ENCODE measurements around the gene IFI16. TPM values are rescaled to one million over a fixed set of nuclear protein-coding genes. Genes with fewer than 3 reads are reported as not detected.

The IFI16 gene
- total RNA-seq, 1 experiment from 2014 or later = 2.9 TPM

- Mint-ChIP-seq H3K4me3 (no peak overlapping the region), H3K9me3 (no peaks in the 10 kb centered on the region), H3K27me3 (ENCODE audit: low read depth) (peaks cover 6% of the 10 kb centered on the region; the same call in 1 of the 2 replicates), H3K27ac (no peak overlapping the region), H3K36me3 (ENCODE audit: insufficient read depth in 1 of 3, low read depth in 3 of 3) (no peaks in the 10 kb centered on the region), H3K4me1 (peaks cover 6 to 12% of the 10 kb centered on the region in 2 experiments; a peak in 3 of 4 replicates)
- Histone ChIP-seq H3T11ph (ENCODE audit: low read length) (no peak overlapping the region), H3K27me3 (ENCODE audit: insufficient read depth, low read length) (no peaks in the 10 kb centered on the region), H3K9ac (ENCODE audit: extremely low read depth, insufficient read length, low read length) (no peak overlapping the region), H3K4ac (ENCODE audit: low read depth, low read length) (no peak overlapping the region), H3K4me1 (ENCODE audit: insufficient read depth, low read length) (no peaks in the 10 kb centered on the region), H3K23ac (ENCODE audit: insufficient read length, low read depth, low read length) (no peak overlapping the region), H2BK120ac (ENCODE audit: low read depth, low read length, poor library complexity, severe bottlenecking) (no peak overlapping the region), H3K79me1 (ENCODE audit: insufficient read depth, low read depth, low read length, poor library complexity, severe bottlenecking) (no peaks in the 10 kb centered on the region), H4K8ac (replicated peaks; ENCODE audit: insufficient read length, low read depth, low read length) (no peak overlapping the region), H3K9me3 (ENCODE audit: control insufficient read depth, low read depth, low read length) (no peaks in the 10 kb centered on the region), H4K91ac (ENCODE audit: insufficient read length, low read depth, low read length) (no peak overlapping the region), H2BK15ac (ENCODE audit: low read depth, low read length) (no peak overlapping the region), H3K79me2 (ENCODE audit: insufficient read depth, low read length) (no peaks in the 10 kb centered on the region), H3K56ac (ENCODE audit: insufficient read length, low read depth, low read length) (no peak overlapping the region), H3K23me2 (ENCODE audit: insufficient read length, low read depth, low read length, poor library complexity, severe bottlenecking) (no peaks in the 10 kb centered on the region), H2BK12ac (ENCODE audit: insufficient read length, low read depth, low read length) (no peak overlapping the region), H3K18ac (ENCODE audit: insufficient read length, low read depth, low read length) (no peak overlapping the region), H3K4me2 (ENCODE audit: insufficient read depth, insufficient read length, low read length) (no peak overlapping the region), H2BK20ac (ENCODE audit: low read depth, low read length, poor library complexity, severe bottlenecking) (no peak overlapping the region), H4K5ac (ENCODE audit: insufficient read length, low read depth, low read length) (no peak overlapping the region), H2BK5ac (ENCODE audit: insufficient read length, low read length) (no peak overlapping the region), H2AK5ac (ENCODE audit: insufficient read length, low read length) (no peak overlapping the region), H3K14ac (ENCODE audit: insufficient read depth, low read length) (no peak overlapping the region), H2AFZ (ENCODE audit: low read length) (no peak overlapping the region), H4K20me1 (ENCODE audit: control insufficient read depth, insufficient read depth, insufficient read length) (no peaks in the 10 kb centered on the region), H3K27ac (ENCODE audit: insufficient read length, low read depth, low read length) (no peak overlapping the region)
- DNase-seq = no peak
- TF ChIP-seq CTCF (conservative IDR thresholded peaks at IDR 0.05) = no peak
- WGBS (ENCODE audit: extremely low coverage, insufficient read length, low lambda C conversion rate) = no CpG with 5 or more reads among the region's 3 CpGs
Observed at GRCh38 chr1:159014851-159015250, 5.1 kb downstream of the IFI16 start.
